GM18499 (cell line): Measurements from ENCODE around the gene CNTN5.

Experiments used
- ATAC-seq: cut with Tn5 transposase; IDR thresholded peaks from one replicate; pipeline ENCODE4 v1.9.1; 2021; ENCODE audit warnings: moderate number of reproducible peaks; ENCODE audit not compliant: insufficient read depth, unreplicated experiment

Gene CNTN5

DNA sequence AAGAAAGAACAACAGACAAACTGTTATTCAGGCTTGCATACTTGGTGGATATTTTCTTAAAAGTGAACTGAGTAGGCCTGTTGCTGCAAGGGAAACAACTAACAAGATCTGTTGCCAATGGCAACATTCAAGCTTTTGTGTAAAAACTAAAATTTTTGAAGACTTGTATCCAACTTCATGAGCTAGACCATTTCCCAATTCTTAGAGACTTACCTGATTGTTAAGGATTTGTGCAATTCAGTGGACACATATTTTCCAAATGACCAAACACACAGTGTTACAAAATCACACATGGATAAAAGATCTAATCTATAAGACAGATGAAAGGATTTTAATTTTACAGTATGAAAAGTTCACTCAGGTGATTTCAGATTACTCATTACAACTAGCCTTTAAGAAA lies 564.1 kb downstream of the CNTN5 start:
- ATAC-seq: no peak

DNA sequence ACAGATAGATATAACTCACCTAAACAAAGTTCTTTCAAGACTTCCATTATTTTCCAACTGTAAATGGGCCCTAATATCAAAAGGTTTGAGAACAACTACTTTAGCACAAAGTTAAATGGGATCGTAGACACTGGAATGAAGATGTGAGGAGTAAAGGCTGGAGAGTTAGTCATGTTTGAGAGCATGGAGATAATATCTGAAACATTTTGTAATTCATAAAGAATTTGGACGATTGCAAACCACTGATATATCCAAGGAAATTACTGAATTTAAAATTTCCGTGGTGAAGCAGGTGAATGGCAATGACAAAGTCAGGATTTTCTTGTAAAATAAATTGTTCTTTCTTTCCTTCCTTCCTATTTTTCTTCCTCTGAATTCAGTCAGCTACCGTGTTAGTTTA lies 564.9 kb downstream of the CNTN5 start:
- ATAC-seq: no peak

DNA sequence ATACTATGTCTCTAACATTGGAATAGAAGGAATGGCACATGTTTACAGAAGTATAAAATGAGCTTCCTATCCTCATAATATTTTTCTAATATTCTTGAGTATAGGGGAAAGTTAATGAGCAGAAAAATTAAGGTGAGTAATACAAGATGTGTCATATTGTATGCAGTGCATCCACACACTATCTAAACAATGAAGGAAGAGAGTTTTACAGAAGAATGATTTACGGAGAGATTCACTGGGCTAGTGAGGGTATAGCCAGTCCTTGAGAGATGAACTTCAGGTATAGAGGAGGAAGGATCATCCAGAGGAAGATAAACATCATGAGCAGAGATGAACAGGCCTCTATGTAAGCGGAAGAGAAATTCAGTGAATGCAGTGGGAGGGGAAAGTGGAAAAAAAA lies 569.0 kb downstream of the CNTN5 start:
- ATAC-seq: no peak

DNA sequence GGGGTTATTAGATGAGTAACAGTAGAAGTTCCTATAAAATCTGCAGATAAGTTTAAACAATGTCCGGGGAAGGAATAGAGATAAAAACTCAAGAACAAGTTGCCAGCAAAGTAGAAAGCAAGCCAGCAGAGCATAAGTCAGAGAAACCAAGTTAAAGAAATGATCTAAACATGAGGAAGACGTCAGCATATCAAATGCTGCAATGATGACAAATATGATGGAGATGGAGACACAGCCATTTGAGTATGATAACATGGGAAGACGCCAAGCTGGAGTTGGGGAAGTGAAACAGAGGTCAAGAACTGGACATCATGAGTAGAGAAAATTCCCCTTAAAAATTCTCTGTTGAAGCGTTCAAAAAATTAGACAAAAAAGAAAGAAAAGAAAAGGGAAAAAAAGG lies 571.5 kb downstream of the CNTN5 start:
- ATAC-seq: no peak

DNA sequence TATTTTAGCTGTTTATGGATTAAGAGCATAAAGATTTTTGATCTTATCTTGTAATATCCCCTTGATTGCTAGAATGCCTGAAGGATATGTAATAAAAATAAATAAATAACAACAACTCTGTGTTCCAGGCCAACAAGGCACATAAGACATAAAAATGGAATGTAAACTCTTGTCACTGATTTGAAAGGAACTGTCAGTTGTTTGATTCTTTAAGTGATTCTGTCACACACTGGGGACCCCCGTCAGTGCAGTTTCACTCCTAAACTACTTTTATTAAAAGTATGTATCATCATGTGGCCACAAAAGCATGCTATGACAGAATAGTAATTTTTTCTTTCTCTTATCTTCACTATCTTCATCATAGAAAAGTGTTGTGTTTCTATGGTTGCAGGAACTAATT lies 572.4 kb downstream of the CNTN5 start:
- no peak for ATAC-seq

DNA sequence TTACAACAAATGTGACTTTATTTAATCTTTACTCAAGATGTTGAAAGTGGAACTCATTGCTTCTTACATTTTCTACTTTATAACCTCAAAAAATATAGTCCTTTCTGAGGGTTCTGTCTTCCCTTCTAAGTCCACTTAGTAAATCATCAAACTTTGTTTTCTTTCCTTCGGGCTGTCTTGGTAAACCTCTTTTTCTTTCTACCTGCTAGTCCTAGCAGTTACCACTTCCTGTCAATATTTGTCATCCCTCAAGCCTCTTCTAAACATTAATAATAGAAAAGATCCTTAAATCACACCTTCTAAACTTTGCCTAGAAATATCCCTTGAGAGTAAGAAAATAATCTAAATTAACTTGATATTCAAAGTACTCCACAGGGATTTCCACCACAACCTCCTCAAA lies 580.4 kb downstream of the CNTN5 start:
- ATAC-seq: no peak

DNA sequence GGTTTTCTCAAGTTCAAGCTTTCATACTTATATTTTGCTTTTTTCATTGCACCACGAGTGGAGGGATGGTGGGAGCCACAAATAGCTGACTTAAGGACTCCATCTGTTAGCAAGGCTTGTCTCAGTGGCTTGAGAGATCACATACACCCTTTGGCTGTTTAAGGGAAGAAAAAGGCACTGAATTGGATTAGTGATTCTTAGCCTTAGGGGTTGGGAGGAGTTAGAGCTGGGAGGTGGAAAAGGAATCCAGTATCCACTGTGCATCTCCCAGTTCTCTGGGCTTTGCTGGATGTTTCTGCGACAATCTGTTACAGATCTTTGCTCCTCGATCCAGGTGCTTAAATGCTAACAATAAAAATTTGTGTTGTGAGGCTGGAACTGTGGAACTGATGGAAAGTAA lies 593.6 kb downstream of the CNTN5 start:
- no peak for ATAC-seq

DNA sequence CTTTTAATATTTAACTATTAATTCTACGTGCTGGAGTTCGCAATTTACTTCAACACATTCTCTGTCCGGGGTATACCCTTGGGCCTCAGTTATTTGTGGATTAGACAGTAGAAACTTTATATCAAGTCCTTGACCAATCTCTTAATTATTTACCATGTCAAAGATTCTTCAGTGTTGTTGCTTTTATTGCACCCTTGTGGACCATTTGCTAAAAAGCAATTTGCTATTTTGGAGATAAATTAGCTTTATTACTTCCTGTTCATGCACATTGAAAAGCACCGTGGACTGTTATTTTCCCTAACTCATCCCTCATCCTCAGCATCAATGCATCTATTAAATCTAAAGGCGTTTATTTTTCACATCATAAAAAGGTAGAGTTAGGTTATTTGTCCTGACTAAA lies 609.9 kb downstream of the CNTN5 start:
- ATAC-seq: no peak

DNA sequence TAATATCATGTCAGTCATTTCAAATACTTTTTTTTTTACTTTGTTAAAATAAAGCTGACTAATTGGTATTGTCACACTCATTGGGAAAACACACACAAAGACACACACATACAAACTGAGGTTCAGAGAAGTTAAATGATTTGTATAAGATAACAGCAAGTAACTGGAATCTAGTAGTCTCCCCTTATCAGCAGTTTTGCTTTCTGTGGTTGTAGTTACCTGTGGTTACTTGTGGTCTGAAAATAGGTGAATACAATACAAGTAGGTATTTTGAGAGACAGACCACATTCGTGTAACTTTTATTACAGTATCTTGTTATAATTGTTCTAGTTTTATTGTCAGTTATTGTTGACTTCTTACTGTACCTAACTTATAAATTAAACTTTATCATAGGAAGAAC lies 610.9 kb downstream of the CNTN5 start:
- ATAC-seq: no peak

DNA sequence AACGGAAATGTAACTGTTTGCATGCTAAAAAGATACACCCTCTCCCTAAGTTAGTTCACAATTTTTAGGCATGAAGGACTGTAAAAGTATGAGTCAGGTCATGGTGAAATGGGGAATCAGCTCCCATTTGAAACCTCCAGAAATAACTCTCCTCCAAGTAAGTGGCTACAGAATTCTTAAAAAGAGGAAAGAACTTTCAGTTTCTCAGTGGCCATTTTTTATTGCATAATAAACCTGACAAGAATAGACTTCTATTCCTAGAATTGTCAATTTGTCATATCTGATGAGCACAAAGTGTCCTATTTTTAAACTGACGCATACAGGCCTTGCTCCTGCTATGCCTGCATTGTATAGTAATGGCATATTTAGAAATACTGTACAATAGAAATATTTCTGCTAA lies 612.2 kb downstream of the CNTN5 start:
- ATAC-seq: no peak

DNA sequence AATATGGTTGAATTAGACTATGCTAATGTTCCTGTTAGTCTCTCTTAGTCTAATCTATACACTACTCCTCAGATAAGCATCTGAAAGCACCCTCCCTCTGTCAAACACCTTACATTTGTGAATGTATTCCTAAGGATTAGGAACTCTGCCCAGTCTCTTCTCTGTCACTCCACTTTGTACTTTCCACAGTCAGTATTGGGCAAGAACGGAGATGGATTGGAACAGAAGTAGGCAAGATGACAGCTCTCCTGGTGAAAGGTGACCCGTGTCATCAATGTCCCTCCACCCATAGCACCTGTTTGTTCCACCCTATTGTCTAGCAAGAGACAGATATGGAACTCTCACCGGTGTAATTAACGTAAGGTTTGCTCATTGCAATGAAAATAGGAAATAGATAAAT lies 613.8 kb downstream of the CNTN5 start:
- no peak for ATAC-seq

DNA sequence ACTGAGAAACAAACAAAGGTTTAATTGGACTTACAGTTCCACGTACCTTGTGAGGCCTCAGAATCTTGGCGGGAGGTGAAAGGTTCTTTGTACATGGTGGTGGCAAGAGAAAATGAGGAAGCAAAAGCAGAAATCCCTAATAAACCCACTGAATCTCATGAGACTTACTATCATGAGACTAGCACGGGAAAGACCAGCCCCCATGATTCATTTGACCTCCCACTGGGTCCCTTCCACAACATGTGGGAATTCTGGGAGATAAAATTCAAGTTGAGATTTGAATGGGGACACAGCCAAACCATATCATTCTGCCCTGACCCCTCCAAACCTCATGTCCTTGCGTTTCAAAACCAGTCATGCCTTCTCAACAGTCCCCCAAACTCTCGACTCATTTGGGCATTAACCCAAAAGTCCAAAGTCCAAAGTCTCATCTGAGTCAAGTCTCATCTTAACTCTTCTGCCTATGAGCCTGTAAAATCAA lies 617.4 kb downstream of the CNTN5 start:
- ATAC-seq: no peak

DNA sequence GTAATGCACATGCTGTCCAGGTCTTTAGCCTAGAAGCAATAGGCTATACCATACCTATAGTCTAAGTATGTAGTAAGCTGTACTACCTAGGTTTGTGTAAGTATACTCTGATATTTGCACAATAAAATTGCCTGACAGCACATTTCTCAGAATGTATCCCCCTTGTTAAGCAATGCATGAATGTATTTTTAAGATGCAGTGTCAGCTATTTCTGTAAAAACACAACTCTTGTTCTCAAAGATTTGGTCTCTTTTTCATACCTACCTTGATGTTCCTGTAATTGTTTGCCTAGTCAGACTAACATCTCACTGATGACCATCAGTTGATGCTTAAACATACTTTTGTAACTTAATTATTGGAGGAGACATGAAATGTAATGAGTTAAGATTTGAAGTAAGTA lies 619.9 kb downstream of the CNTN5 start:
- no peak for ATAC-seq

DNA sequence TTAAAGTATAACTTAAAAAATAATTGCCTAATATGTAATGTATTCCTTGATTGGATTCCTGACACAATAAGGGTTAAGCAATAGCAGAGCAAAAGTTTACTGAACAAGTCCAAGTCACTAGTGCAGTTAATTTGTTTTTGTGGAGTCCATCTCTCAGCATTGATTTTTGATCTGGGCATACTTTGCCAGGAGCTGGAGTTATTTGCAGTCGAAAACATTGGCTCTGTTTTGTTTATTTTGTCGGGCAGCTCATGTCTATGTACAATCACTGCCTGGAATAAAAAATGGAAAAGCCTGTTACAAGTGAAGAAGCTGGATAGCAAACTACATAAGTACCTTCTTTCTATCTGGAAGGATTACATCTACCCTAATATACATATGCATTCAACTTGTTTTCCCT lies 625.2 kb downstream of the CNTN5 start:
- ATAC-seq: no peak

DNA sequence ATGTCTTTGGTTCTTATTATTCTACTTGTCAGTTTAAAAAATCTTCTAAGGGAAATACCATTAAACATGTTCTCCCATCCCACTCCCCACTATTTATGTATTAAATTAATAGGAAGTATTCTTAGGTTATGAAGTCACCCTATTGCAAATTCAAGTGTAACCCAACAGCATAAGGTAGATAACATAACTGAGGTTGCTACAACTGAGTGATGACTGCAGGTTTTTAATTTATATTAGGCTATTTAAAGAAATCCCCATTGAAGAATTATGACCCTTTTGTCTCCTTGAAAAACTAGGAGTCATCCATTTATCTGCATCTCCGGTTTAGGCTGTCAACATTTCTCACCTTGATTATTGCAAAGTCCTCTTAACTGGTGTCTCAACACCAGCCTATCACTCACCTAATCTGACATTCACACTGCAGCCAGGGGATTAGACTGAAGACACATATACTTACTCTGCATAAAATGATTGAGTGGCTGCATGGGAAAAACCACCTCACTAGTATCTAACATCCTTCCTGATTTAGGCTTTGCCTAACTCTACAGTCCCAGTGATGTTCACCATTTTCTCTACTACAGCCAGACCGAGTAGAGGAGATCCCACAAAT lies 649.4 kb downstream of the CNTN5 start:
- no peak for ATAC-seq

DNA sequence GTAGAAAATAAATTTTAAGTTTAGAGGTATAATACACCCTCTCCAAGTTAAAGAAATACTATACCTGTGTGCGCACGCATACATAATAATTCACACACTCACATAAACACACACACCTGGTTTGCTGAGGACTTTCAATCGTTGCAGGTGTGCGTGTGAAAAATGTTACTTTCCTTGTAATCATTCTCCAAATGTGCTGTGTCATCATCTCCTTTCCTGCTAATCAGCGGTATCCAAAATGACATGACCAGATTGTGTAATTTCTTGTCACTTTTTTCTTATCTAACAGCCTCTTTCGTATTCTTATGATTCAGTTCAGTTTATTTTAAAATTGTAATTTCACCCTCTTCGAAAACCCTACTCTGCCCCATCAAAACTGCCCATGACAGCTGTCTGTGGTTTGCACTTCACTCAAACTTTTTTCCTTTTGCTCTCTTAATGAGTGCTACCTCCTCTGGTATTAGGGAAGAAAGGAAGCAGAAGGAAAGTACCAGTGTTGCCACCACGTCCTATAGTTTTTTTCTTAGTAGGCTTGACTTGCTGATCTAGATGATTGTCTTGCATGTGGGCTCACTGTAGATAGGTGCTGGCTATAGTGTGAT lies 651.2 kb downstream of the CNTN5 start:
- ATAC-seq: no peak

DNA sequence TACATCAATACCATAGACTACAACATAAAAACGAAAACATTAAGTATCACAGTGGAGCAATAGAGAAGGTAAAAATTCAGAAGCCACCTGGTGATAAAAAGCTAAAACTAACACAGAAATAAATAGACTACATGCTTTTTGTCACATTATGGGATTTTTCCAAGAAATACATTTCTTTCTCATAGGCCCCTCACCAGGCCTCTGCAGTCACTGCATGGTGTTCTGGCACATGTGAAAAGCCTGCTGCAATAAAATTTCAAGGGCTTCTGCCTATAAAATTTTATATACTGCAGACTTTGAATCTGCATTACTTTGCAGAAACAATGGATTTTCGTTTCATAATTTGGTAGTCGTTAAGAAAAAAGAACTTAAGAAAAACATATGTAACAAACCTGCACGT lies 655.5 kb downstream of the CNTN5 start:
- no peak for ATAC-seq

DNA sequence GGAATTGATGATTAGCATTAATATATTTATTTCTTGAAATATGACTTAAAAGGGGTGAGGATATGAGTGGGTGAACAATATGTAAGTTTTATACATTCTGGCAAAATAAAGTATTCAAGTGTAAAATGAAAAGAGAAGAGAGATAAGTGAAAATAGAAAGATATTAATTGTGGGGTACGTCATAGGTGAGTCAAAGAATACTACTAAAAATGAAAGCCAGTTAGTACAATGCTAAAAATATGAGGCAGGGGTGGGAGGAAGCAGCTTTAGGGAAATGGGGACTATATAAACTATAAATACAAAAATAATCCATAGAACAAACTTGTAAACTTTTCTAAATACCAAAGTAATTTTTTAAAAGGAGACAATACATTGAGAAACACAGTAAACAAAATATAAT lies 661.4 kb downstream of the CNTN5 start:
- ATAC-seq: no peak

DNA sequence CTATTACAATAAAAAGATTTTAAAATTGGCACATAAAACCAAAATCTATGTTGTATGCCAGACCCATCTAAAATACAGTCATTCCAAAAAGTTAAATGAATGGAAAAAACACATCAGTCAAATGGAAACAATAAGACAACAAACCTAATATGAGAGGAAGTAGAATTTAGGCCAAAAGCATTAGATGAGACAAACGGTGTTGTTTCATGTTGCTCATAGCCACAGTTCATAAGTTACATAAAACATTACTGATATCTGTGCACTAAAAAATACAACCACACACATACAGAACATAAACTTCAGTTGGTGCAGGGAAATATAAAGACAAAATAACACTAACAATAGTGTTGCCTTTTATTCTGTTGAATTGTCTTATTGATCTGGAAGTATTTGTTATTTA lies 661.9 kb downstream of the CNTN5 start:
- no peak for ATAC-seq

DNA sequence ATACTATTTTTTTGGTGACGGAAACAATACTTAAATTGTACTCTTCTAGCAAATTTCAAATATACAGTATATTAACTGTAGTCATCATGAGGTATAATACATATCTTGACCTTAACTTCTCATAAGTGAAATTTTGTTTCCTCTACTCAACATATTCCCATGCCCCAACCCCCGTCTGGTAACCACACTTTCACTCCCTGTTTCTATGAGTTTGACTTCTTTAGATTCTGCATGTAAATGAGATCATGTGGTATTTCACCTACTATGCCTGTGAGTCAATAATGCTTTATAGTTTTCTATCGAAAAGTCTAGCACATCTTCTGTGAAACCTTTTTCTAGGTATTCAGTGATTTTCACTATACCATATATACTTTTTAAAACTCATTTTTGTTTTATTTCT lies 663.2 kb downstream of the CNTN5 start:
- no peak for ATAC-seq

DNA sequence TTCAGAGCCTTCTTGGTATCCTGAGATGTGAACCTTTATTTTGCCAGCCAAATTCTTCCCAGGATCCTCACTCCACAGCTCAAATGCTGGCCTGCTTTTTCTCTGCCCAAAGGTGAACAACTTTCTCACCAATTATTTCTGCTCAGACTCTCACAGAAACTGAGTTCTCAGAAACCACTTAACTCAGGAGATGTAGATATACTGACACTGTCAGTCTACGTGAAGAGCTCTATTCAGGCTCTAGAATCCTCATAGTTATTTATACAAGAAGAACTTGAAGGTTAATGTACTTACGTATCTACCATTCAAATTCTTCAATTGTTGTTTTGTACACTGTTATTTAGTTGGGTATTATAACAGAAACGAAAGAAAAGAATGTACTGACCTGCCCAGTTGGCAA lies 666.1 kb downstream of the CNTN5 start:
- ATAC-seq: no peak

DNA sequence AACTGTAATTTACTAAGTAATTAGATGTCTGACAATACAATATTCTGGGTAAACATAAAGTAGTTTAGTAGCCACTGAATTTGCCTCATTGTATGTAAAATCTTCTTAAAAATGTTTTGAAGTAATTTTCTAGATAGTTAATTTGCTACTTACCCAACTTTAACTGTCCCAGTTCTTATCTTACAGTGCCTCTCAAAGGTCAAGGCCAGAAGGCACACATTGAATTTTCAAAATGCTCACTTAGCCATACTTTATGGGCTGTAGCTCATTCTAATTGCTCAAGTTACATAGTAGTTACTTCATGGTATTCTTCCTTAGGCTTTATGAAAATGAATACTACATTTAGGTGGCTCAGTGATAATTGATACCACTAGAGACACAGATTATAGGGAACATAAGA lies 666.6 kb downstream of the CNTN5 start:
- no peak for ATAC-seq
